Neural progenitor cell (in vitro differentiated cells): Measurements from ENCODE around the gene LRRC74B.

Source experiments
- EZH2 ChIP-seq: fragments of 200-600 bp; sonication (generic); IDR thresholded peaks from 2 replicates; pipeline ENCODE4 v1.6.1; 2017; ENCODE audit warnings: antibody characterized with exemption, mild to moderate bottlenecking, moderate library complexity
- EZH2phosphoT487 ChIP-seq: fragments of 200-600 bp; sonication (generic); IDR thresholded peaks from 2 replicates; pipeline ENCODE4 v1.6.1; 2017; ENCODE audit warnings: antibody characterized with exemption
- TF ChIP-seq, protein P1 (sequence below): fragments of 200-600 bp; sonication (generic); IDR thresholded peaks from 2 replicates; pipeline ENCODE4 v1.5.1; 2017; ENCODE audit warnings: antibody characterized with exemption, mild to moderate bottlenecking

DNA sequence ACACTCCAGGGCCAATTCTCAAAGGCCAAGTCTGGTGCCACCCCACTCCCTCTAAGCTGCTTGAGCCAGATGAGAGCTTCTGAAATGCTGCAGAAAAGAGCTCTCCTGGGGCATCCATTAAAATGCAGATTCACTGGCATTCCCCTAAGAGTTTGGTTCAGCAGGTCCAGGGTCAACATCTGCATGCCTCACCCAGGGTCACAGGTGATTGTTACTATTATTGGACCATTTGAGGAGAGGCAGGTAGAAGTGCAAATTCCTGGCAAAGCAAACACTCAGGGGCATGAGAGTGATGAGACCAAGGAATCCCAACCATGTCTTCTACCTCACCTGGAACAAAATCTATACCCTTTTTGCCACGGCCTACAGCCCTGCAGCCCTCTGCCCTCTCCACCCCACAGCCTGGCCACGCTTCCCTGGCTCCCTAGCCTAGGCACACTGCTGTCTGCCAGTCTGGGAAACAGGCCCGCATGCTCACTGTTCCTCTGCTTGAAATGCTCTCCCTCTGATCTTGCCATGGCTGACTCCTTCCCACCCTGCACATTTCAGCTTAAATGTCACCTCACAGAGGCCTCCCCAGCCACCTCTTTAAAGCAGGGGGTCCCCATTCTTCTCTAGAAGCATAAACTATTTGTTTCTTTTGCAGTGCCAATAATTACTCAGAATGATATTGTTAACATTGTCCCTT lies 35.2 kb upstream of the LRRC74B start:
- TF ChIP-seq, protein P1, sequence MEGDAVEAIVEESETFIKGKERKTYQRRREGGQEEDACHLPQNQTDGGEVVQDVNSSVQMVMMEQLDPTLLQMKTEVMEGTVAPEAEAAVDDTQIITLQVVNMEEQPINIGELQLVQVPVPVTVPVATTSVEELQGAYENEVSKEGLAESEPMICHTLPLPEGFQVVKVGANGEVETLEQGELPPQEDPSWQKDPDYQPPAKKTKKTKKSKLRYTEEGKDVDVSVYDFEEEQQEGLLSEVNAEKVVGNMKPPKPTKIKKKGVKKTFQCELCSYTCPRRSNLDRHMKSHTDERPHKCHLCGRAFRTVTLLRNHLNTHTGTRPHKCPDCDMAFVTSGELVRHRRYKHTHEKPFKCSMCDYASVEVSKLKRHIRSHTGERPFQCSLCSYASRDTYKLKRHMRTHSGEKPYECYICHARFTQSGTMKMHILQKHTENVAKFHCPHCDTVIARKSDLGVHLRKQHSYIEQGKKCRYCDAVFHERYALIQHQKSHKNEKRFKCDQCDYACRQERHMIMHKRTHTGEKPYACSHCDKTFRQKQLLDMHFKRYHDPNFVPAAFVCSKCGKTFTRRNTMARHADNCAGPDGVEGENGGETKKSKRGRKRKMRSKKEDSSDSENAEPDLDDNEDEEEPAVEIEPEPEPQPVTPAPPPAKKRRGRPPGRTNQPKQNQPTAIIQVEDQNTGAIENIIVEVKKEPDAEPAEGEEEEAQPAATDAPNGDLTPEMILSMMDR, result no peak
- no peak for TF ChIP-seq EZH2phosphoT487
- no peak for TF ChIP-seq EZH2
